Thyroid gland (tissue), 4 donors: ENCODE measurements around the gene CHMP4A. TPM values are rescaled to one million over a fixed set of nuclear protein-coding genes. Genes with fewer than 3 reads are reported as not detected.

Experiments
- DNase-seq, 2 donors: peaks; one replicate each; pipeline ENCODE4 v3.0.0-alpha.2; 2019
- H3K27ac ChIP-seq, 3 donors: fragments of 200-600 bp; sonication (generic); 1 replicate in 2 of 3; 2 replicates in 1 of 3; pipeline ENCODE4 v1.5.1; 2016 to 2019; ENCODE audit warnings: mild to moderate bottlenecking in 1 of 3, moderate library complexity in 1 of 3
- H3K27me3 ChIP-seq: fragments of 200-600 bp; sonication (generic); one replicate; pipeline ENCODE4 v1.5.1; 2019
- H3K36me3 ChIP-seq, 2 donors: fragments of 200-600 bp; sonication (generic); one replicate each; pipeline ENCODE4 v1.5.1; 2016 to 2019
- H3K4me1 ChIP-seq, 2 donors: fragments of 200-600 bp; sonication (generic); one replicate each; pipeline ENCODE4 v1.5.1; 2017 to 2019
- H3K4me3 ChIP-seq, 3 donors: fragments of 200-600 bp; sonication (generic); replicated peaks in 1 of 3; 1 replicate in 2 of 3; 2 replicates in 1 of 3; pipeline ENCODE4 v1.5.1; 2016; ENCODE audit warnings: mild to moderate bottlenecking in 1 of 3
- H3K9me3 ChIP-seq: fragments of 200-600 bp; sonication (generic); one replicate; pipeline ENCODE4 v1.5.1; 2017
- POLR2A ChIP-seq, 2 donors: fragments of 450-650 bp; IDR thresholded peaks; one replicate each; pipeline ENCODE4 v1.6.1; 2017; ENCODE audit warnings: antibody characterized with exemption in 2 of 2, mild to moderate bottlenecking in 2 of 2, moderate library complexity in 1 of 2
- WGBS, 2 donors: methylation state at CpG; one replicate each; pipeline ENCODE4 v1.1.5; 2017; 5-methylcytosine and 5-hydroxymethylcytosine counted together
- intact Hi-C: fragments of 100-400 bp; cut with DNase I; formaldehyde crosslinking; loops from one replicate; pipeline ENCODE4 v1.15.1; 2023
- total RNA-seq, 4 donors: library from RNA; depleted of rRNA; stranded (reverse); fragments of >200 nt; gene quantifications; one replicate each; pipeline ENCODE4 v1.2.3, GENCODE V29; 2016
- TF ChIP-seq, protein P1 (sequence below), 6 experiments: fragments of 200-600 bp in 3 of 6; fragments of 450-650 bp in 3 of 6; sonication (generic) in 3 of 6; IDR thresholded peaks; one replicate each; pipeline ENCODE4 v1.5.1; 2016 to 2019; ENCODE audit warnings: antibody characterized with exemption in 6 of 6, mild to moderate bottlenecking in 2 of 6, inconsistent platforms in 1 of 6, moderate library complexity in 1 of 6

Gene CHMP4A
- total RNA-seq, 4 donors from 2014 or later, result 26.5 to 60.2 (median 46.2) TPM

DNA sequence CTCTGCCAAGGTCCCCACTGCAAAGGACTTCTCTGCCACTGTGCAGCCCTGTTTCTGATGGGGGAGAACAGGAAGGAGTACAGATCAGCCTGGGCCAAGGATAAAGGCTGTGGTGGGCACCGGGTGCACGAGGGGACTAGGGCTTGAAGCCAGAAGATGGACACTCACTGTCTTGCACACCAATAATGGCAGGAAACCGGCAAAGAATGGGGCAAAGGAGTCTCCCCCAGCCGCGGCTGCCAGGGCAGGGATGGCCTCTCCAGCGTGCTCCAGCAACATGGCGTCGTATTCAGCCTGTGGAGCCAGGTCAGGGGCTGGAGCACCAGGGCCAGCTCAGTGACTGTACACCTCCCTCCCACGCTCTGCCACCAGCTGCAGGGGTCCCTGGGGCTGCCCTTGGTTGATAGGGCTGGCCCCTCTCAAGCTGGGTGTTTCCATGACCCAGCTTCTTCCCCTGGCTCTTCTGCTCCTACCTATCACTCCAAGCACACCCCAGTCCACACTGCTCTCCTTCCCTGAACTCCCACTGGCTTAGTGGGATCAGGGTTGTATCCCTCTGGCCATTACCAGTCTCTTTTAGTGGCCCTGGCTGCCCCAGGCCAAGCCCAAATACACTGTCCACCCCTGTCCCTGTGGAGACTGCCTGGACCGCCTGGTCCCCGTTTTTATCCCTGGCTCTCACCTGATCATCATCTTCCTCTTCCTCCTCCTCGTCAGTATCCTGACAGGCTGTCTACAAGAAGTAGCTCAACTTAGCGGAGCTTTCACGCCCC, 31.0 kb downstream of the CHMP4A start:
- no peaks in the 10 kb centered on the region for H3K27me3 ChIP-seq
- H3K36me3 ChIP-seq, result peaks cover 43 to 47% of the 10 kb centered on the region in 2 donors
- no peak overlapping the region for H3K27ac ChIP-seq
- H3K4me3 ChIP-seq, result no peak overlapping the region
- WGBS, 2 donors, result 90 to 93% methylated on average over 6 to 13 of the region's 14 CpGs
- no peak for DNase-seq
- no peaks in the 10 kb centered on the region for H3K9me3 ChIP-seq
- intact Hi-C loops, result no loop called here
- peaks cover 0 to 19% of the 10 kb centered on the region in 2 donors for H3K4me1 ChIP-seq
- TF ChIP-seq POLR2A (IDR thresholded peaks at IDR 0.05), result no peak

- Histone ChIP-seq H3K27me3 (no peaks in the 10 kb centered on the region), H3K4me3 (no peak overlapping the region), H3K9me3 (no peaks in the 10 kb centered on the region), H3K36me3 (peaks cover 41 to 45% of the 10 kb centered on the region in 2 donors), H3K4me1 (peaks cover 0 to 17% of the 10 kb centered on the region in 2 donors), H3K27ac (no peak overlapping the region)
- intact Hi-C loops, result no loop called here
- 93 to 94% methylated on average over 8 to 18 of the region's 19 CpGs for WGBS, 2 donors
- no peak for DNase-seq
- TF ChIP-seq POLR2A (IDR thresholded peaks at IDR 0.05), result no peak
- TF ChIP-seq, protein P1, sequence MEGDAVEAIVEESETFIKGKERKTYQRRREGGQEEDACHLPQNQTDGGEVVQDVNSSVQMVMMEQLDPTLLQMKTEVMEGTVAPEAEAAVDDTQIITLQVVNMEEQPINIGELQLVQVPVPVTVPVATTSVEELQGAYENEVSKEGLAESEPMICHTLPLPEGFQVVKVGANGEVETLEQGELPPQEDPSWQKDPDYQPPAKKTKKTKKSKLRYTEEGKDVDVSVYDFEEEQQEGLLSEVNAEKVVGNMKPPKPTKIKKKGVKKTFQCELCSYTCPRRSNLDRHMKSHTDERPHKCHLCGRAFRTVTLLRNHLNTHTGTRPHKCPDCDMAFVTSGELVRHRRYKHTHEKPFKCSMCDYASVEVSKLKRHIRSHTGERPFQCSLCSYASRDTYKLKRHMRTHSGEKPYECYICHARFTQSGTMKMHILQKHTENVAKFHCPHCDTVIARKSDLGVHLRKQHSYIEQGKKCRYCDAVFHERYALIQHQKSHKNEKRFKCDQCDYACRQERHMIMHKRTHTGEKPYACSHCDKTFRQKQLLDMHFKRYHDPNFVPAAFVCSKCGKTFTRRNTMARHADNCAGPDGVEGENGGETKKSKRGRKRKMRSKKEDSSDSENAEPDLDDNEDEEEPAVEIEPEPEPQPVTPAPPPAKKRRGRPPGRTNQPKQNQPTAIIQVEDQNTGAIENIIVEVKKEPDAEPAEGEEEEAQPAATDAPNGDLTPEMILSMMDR (IDR thresholded peaks at IDR 0.05), result no peak
These were observed 31.8 kb downstream of the CHMP4A start for GRCh38 chr14:24181371-24182077.

DNA sequence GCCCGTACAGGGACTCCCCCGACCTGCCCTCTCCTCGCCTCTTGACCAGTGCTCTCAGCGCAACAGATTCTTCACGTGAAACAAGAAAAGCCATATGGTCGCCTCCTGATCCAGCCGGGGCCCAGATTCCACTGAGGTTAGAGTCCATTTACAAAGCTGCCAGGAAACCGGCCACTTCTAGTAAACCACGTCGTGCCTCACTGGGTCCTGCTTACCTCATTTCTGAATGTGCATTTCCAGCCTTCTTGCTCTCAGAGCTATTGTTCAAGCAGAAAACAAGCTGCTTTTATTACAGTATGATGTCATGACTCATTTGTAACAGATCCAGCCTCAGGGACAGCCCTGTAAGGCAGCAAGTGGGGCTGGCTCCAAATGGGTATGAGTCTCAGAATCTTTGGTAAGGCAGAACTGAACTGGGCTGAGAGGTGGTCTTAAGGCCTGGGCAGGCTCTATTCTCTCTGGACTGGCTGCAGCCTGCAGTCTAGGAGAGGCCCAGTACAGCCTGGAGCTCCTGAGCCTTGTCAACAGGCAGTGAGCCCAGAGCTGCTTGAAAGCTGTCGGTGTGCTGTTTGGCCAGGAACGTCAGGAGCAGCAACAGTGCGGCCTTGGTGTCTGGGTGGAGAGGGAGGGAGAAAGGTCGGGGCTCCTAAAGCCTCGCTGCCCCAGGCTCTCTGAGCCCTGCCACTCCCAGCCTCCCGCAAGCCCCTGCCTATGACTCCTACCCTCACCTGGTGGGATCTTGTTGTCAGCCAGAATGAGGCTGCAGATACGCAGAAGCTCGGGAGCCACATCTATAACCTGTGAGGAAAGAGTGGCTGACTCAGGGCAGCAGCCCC, 33.1 kb downstream of the CHMP4A start:
- Histone ChIP-seq H3K36me3 (peaks cover 33 to 35% of the 10 kb centered on the region in 2 donors), H3K27ac (peak overlapping the region in 2 of 3 donors; percentile 7 to 59), H3K9me3 (no peaks in the 10 kb centered on the region), H3K4me1 (peaks cover 0 to 17% of the 10 kb centered on the region in 2 donors), H3K27me3 (no peaks in the 10 kb centered on the region), H3K4me3 (no peak overlapping the region)
- intact Hi-C loops, result no loop called here
- WGBS, 2 donors, result 77 to 83% methylated on average over 17 to 18 of the region's 18 CpGs
- peak; percentile 24 to 26 for DNase-seq
- TF ChIP-seq POLR2A (IDR thresholded peaks at IDR 0.05), result no peak
- TF ChIP-seq, protein P1 (IDR thresholded peaks at IDR 0.05), result no peak

- TF ChIP-seq POLR2A (IDR thresholded peaks at IDR 0.05), result no peak
- TF ChIP-seq, protein P1 (IDR thresholded peaks at IDR 0.05), result no peak
- peaks cover 0 to 17% of the 10 kb centered on the region in 2 donors for H3K4me1 ChIP-seq
- WGBS, 2 donors, result 82 to 93% methylated on average over 9 to 10 of the region's 14 CpGs
- H3K4me3 ChIP-seq, result no peak overlapping the region
- intact Hi-C loops, result no loop called here
- no peaks in the 10 kb centered on the region for H3K27me3 ChIP-seq
- peak overlapping the region in 1 of 3 donors; percentile 59 for H3K27ac ChIP-seq
- peaks cover 26 to 30% of the 10 kb centered on the region in 2 donors for H3K36me3 ChIP-seq
- no peaks in the 10 kb centered on the region for H3K9me3 ChIP-seq
- DNase-seq, result no peak
These were observed 33.9 kb downstream of the CHMP4A start for GRCh38 chr14:24179294-24179960.
